HEK293T (cell line): ENCODE measurements around the gene COL5A1.

Experiments
- CTCF ChIA-PET: fragments of 350-600 bp; formaldehyde crosslinking; extraction: SDS; loops from one replicate; lab custom pipeline; 2021; ENCODE audit warnings: antibody characterized with exemption, inconsistent platforms; lab: Yijun Ruan, JAX
- POLR2A ChIA-PET: fragments of 350-600 bp; formaldehyde crosslinking; extraction: SDS; loops from one replicate; lab custom pipeline; 2020; ENCODE audit warnings: antibody characterized with exemption, inconsistent platforms; lab: Yijun Ruan, JAX
- DNase-seq: peaks from one replicate; pipeline ENCODE4 v3.0.0; 2012; ENCODE audit warnings: mixed read lengths; ENCODE audit errors: extremely low spot score
- ARNT ChIP-seq: fragments of 450-650 bp; IDR thresholded peaks from 2 replicates; pipeline ENCODE4 v1.6.1; 2017; ENCODE audit warnings: mild to moderate bottlenecking
- BHLHE40 ChIP-seq: fragments of 450-650 bp; IDR thresholded peaks from 2 replicates; pipeline ENCODE4 v1.6.1; 2016; ENCODE audit warnings: mild to moderate bottlenecking, moderate library complexity, borderline replicate concordance
- CTBP1 ChIP-seq: fragments of 450-650 bp; IDR thresholded peaks from 2 replicates; pipeline ENCODE4 v1.6.1; 2016; ENCODE audit warnings: borderline replicate concordance
- ELF4 ChIP-seq: fragments of 450-650 bp; IDR thresholded peaks from 2 replicates; pipeline ENCODE4 v1.6.1; 2017; ENCODE audit warnings: antibody characterized with exemption
- FOXA1 ChIP-seq: fragments of 450-650 bp; IDR thresholded peaks from 2 replicates; pipeline ENCODE4 v1.6.1; 2016; ENCODE audit warnings: mild to moderate bottlenecking
- FOXK2 ChIP-seq: fragments of 450-650 bp; IDR thresholded peaks from 2 replicates; pipeline ENCODE4 v1.6.1; 2016; ENCODE audit warnings: mild to moderate bottlenecking
- FOXM1 ChIP-seq: fragments of 450-650 bp; IDR thresholded peaks from 2 replicates; pipeline ENCODE4 v1.6.1; 2017; ENCODE audit warnings: mild to moderate bottlenecking, borderline replicate concordance
- HDGF ChIP-seq: fragments of 450-650 bp; IDR thresholded peaks from 2 replicates; pipeline ENCODE4 v1.6.1; 2017; ENCODE audit warnings: antibody characterized with exemption, borderline replicate concordance
- L3MBTL2 ChIP-seq: fragments of 450-650 bp; conservative IDR thresholded peaks from 2 replicates; pipeline ENCODE4 v1.6.1; 2016; ENCODE audit warnings: mild to moderate bottlenecking
- LEF1 ChIP-seq: fragments of 450-650 bp; IDR thresholded peaks from 2 replicates; pipeline ENCODE4 v1.6.1; 2017; ENCODE audit warnings: mild to moderate bottlenecking, borderline replicate concordance
- NFRKB ChIP-seq: fragments of 450-650 bp; IDR thresholded peaks from 2 replicates; pipeline ENCODE4 v1.6.1; 2016; ENCODE audit warnings: mild to moderate bottlenecking, moderate library complexity
- PKNOX1 ChIP-seq: fragments of 450-650 bp; IDR thresholded peaks from 2 replicates; pipeline ENCODE4 v1.6.1; 2016
- SP1 ChIP-seq: fragments of 450-650 bp; IDR thresholded peaks from 2 replicates; pipeline ENCODE4 v1.6.1; 2017
- SUZ12 ChIP-seq: fragments of 450-650 bp; IDR thresholded peaks from 2 replicates; pipeline ENCODE4 v1.6.1; 2016; ENCODE audit warnings: mild to moderate bottlenecking
- TARDBP ChIP-seq: fragments of 450-650 bp; IDR thresholded peaks from 2 replicates; pipeline ENCODE4 v1.6.1; 2016
- ZNF384 ChIP-seq: fragments of 450-650 bp; IDR thresholded peaks from 2 replicates; pipeline ENCODE4 v1.6.1; 2016

COL5A1 gene

GRCh38 chr9:134778841-134779411 is 137.3 kb downstream of the COL5A1 start:
- TF ChIP-seq ARNT (no peak), FOXK2 (no peak), BHLHE40 (no peak), FOXM1 (no peak), HDGF (no peak), CTBP1 (no peak)
- ChIA-PET CTCF (interaction anchor here (0.6 to 1.4 kb wide), 5 partner anchors 8 to 89 kb away, joined by 3 to 4 read pairs (median 3); no protein-coding TSS in a partner anchor), POLR2A (no interaction called here)
- peak; percentile 73 for DNase-seq

- TF ChIP-seq BHLHE40: no peak
- TF ChIP-seq FOXA1: no peak
- no peak for TF ChIP-seq TARDBP
- no peak for TF ChIP-seq FOXK2
- no peak for TF ChIP-seq HDGF
- TF ChIP-seq LEF1: no peak
- no peak for TF ChIP-seq SUZ12
- no peak for TF ChIP-seq L3MBTL2
- no peak for TF ChIP-seq CTBP1
- no peak for TF ChIP-seq ELF4
- TF ChIP-seq SP1: no peak
- no peak for TF ChIP-seq NFRKB
- no peak for TF ChIP-seq ZNF384
- no peak for TF ChIP-seq PKNOX1
- TF ChIP-seq ARNT: no peak
- TF ChIP-seq FOXM1: no peak
- POLR2A ChIA-PET: no interaction called here
- CTCF ChIA-PET: no interaction called here
- DNase-seq: no peak
Measured at GRCh38 chr9:134779640-134780039, 138.0 kb downstream of the COL5A1 start.

DNA sequence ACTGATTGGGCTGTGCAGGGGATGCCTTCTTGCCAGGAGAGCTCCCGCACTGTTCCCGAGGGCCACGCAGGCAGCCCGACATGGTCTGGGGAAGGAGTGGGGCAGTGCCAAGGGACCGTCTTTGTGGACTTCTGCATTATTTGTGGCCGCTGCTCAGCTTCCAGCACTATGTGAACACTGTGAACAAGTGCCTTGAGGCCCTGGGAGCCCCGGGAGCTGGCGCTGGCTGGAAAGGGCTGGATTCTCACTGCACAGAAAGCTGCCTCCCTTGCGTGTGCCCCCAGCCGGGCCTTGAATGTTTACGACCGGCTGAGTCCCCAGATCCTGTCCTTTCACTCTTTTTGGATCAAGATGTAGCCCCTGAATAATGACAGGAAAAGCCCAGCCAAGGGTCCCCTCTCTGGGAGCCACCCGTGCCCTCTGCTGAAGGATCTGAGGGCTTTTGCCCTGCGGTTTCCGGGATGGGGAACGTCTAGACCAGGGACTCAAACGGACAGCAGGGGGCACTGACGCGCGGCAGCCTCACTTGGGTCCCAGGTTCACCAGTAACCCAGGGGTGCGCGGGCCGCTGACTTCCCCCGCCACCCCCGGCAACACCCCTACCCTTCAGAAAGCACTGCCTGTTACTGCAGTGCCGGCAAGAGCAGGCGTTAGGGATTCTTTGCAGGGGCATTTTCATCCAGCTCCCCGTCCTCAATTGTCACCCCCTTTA is 140.1 kb downstream of the COL5A1 start:
- ChIA-PET CTCF (interaction anchor here (0.6 kb wide), 1 partner anchor 109 kb away, joined by 3 read pairs; no protein-coding TSS in a partner anchor), POLR2A (no interaction called here)
- DNase-seq: peak; percentile 20
- TF ChIP-seq FOXK2 (no peak), ARNT (no peak), FOXM1 (no peak), ELF4 (no peak), ZNF384 (no peak), SP1 (no peak), CTBP1 (no peak), PKNOX1 (no peak), TARDBP (no peak)

GRCh38 chr9:134782921-134783698 is 141.5 kb downstream of the COL5A1 start:
- ChIA-PET CTCF (interaction anchor here (0.7 kb wide), 1 partner anchor 15 kb away, joined by 4 read pairs; no protein-coding TSS in a partner anchor), POLR2A (no interaction called here)
- DNase-seq: no peak
- no peak for TF ChIP-seq TARDBP

DNA sequence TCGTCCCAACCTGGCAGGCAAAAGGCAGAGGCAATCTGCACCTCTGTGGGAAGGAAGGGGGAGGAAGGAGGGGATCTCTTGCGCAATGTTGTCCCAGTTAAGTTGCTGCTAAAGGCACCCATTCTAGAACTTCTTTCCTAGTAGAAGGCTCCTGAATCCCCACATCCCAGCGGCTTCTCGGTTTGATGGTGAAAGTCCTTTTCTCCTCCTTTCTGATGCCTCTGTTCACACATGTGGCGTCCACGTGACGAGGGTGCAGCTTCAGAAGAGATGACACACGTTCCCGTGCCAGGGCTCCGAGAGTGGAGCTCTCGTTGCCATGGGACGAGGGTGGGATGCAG is 142.1 kb downstream of the COL5A1 start:
- TF ChIP-seq CTBP1 (no peak), FOXK2 (no peak), FOXM1 (no peak), ELF4 (no peak), ZNF384 (no peak), SUZ12 (no peak), L3MBTL2 (no peak)
- no peak for DNase-seq
- ChIA-PET CTCF (interaction anchor here (0.7 kb wide), 1 partner anchor 15 kb away, joined by 4 read pairs; no protein-coding TSS in a partner anchor), POLR2A (no interaction called here)

- TF ChIP-seq L3MBTL2 (no peak), SUZ12 (no peak), CTBP1 (no peak), BHLHE40 (no peak), SP1 (no peak)
- ChIA-PET CTCF (interaction anchor here (0.6 kb wide), 2 partner anchors 9 to 269 kb away, joined by 4 to 5 read pairs; no protein-coding TSS in a partner anchor), POLR2A (no interaction called here)
- DNase-seq: no peak
Measured at GRCh38 chr9:134784577-134785305, 143.1 kb downstream of the COL5A1 start.
